Stimulated activated naive CD8-positive, alpha-beta T cell treated with anti-CD3 and anti-CD28 coated beads, Interleukin-15, Interleukin-2, amounts not matched to agents 100 ng/mL and 50 ng/mL, for 24 hours (primary cell): ENCODE measurements around the gene PMFBP1.

Experiments used
- H3K27ac Mint-ChIP-seq: one replicate; pipeline ENCODE4 v1.8.0; 2021; ENCODE audit warnings: mild to moderate bottlenecking, mixed read lengths
- H3K27me3 Mint-ChIP-seq: one replicate; pipeline ENCODE4 v1.8.0; 2021; ENCODE audit warnings: mixed read lengths
- H3K36me3 Mint-ChIP-seq: one replicate; pipeline ENCODE4 v1.8.0; 2021; ENCODE audit warnings: low read depth, mixed read lengths
- H3K4me1 Mint-ChIP-seq: one replicate; pipeline ENCODE4 v1.8.0; 2021; ENCODE audit warnings: low read depth, mixed read lengths
- H3K4me3 Mint-ChIP-seq: one replicate; pipeline ENCODE4 v1.8.0; 2021; ENCODE audit warnings: mild to moderate bottlenecking, mixed read lengths
- H3K9me3 Mint-ChIP-seq: one replicate; pipeline ENCODE4 v1.8.0; 2021; ENCODE audit warnings: mixed read lengths

PMFBP1 gene

GRCh38 chr16:72109300-72109699 lies 62.7 kb downstream of the PMFBP1 start:
- H3K27me3 Mint-ChIP-seq, result no peaks in the 10 kb centered on the region
- H3K4me1 Mint-ChIP-seq, result no peaks in the 10 kb centered on the region

GRCh38 chr16:72108353-72109102 lies 63.4 kb downstream of the PMFBP1 start:
- Mint-ChIP-seq H3K4me1 (no peaks in the 10 kb centered on the region), H3K9me3 (no peaks in the 10 kb centered on the region), H3K4me3 (no peak overlapping the region), H3K36me3 (peaks cover 76% of the 10 kb centered on the region), H3K27me3 (no peaks in the 10 kb centered on the region), H3K27ac (no peak overlapping the region)

More at GRCh38 chr16:72109300-72109699, 62.7 kb downstream of the PMFBP1 start:
- no peaks in the 10 kb centered on the region for H3K9me3 Mint-ChIP-seq
- no peak overlapping the region for H3K4me3 Mint-ChIP-seq
- H3K27ac Mint-ChIP-seq, result no peak overlapping the region
- H3K36me3 Mint-ChIP-seq, result peaks cover 74% of the 10 kb centered on the region

- peaks cover 83% of the 10 kb centered on the region for H3K36me3 Mint-ChIP-seq
- no peaks in the 10 kb centered on the region for H3K4me1 Mint-ChIP-seq
- no peak overlapping the region for H3K27ac Mint-ChIP-seq
- no peak overlapping the region for H3K4me3 Mint-ChIP-seq
- H3K27me3 Mint-ChIP-seq, result no peaks in the 10 kb centered on the region
- no peaks in the 10 kb centered on the region for H3K9me3 Mint-ChIP-seq
Measured at GRCh38 chr16:72107371-72107770, 64.6 kb downstream of the PMFBP1 start.

GRCh38 chr16:72105978-72106377 lies 66.0 kb downstream of the PMFBP1 start:
- Mint-ChIP-seq H3K9me3 (no peaks in the 10 kb centered on the region), H3K4me3 (no peak overlapping the region), H3K27ac (no peak overlapping the region), H3K27me3 (no peaks in the 10 kb centered on the region), H3K4me1 (no peaks in the 10 kb centered on the region), H3K36me3 (peaks cover 90% of the 10 kb centered on the region)

DNA sequence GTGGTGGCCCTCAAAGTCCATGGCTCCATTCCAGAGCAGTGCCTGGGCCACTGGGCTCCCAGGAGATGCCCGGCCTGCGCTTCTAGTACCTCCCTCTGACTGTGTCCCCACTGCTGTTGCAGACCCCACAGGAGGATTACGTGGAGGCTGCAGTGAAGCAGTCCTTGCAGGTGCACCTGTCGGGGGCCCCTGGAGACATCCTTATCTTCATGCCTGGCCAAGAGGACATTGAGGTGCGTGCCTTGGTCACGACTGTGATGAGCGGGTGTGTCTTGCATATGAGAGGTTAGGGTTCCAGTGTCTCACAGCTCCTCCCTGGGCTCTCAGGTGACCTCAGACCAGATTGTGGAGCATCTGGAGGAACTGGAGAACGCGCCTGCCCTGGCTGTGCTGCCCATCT lies 67.0 kb downstream of the PMFBP1 start:
- H3K27me3 Mint-ChIP-seq, result no peaks in the 10 kb centered on the region
- H3K4me3 Mint-ChIP-seq, result no peak overlapping the region
- H3K4me1 Mint-ChIP-seq, result no peaks in the 10 kb centered on the region
- H3K27ac Mint-ChIP-seq, result no peak overlapping the region
- H3K36me3 Mint-ChIP-seq, result peaks cover 87% of the 10 kb centered on the region
- no peaks in the 10 kb centered on the region for H3K9me3 Mint-ChIP-seq

GRCh38 chr16:72101195-72101594 lies 70.8 kb downstream of the PMFBP1 start:
- H3K27me3 Mint-ChIP-seq, result no peaks in the 10 kb centered on the region
- no peaks in the 10 kb centered on the region for H3K9me3 Mint-ChIP-seq
- peaks cover 86% of the 10 kb centered on the region for H3K36me3 Mint-ChIP-seq
- no peaks in the 10 kb centered on the region for H3K4me1 Mint-ChIP-seq
- no peak overlapping the region for H3K27ac Mint-ChIP-seq
- H3K4me3 Mint-ChIP-seq, result no peak overlapping the region

- H3K36me3 Mint-ChIP-seq, result peaks cover 80% of the 10 kb centered on the region
- no peaks in the 10 kb centered on the region for H3K27me3 Mint-ChIP-seq
- H3K27ac Mint-ChIP-seq, result no peak overlapping the region
- H3K4me3 Mint-ChIP-seq, result no peak overlapping the region
- peaks cover 14% of the 10 kb centered on the region for H3K4me1 Mint-ChIP-seq
- H3K9me3 Mint-ChIP-seq, result no peaks in the 10 kb centered on the region
Measured at GRCh38 chr16:72099377-72099818, 72.6 kb downstream of the PMFBP1 start.

GRCh38 chr16:72098936-72099335 lies 73.0 kb downstream of the PMFBP1 start:
- Mint-ChIP-seq H3K36me3 (peaks cover 75% of the 10 kb centered on the region), H3K4me3 (no peak overlapping the region), H3K4me1 (peaks cover 14% of the 10 kb centered on the region), H3K27ac (no peak overlapping the region), H3K9me3 (no peaks in the 10 kb centered on the region), H3K27me3 (no peaks in the 10 kb centered on the region)

- Mint-ChIP-seq H3K4me1 (peaks cover 42% of the 10 kb centered on the region), H3K27me3 (no peaks in the 10 kb centered on the region), H3K9me3 (no peaks in the 10 kb centered on the region), H3K27ac (peak overlapping the region; percentile 91), H3K36me3 (peaks cover 48% of the 10 kb centered on the region), H3K4me3 (peak overlapping the region; percentile 96)
Measured at GRCh38 chr16:72094266-72094610, 77.7 kb downstream of the PMFBP1 start.

GRCh38 chr16:72093448-72094265 lies 78.3 kb downstream of the PMFBP1 start, which contains the start of the genes DHX38 and TXNL4B:
Gene DHX38, plus strand, starts transcription at chr16:72093847. Its CDS starts 2,311 bp downstream, at chr16:72096158.
Gene TXNL4B, minus strand, starts transcription at chr16:72093620. Its CDS starts 2,871 bp downstream, at chr16:72090749.
- Mint-ChIP-seq H3K36me3 (peaks cover 48% of the 10 kb centered on the region), H3K4me3 (peak within 1 kb of the TSS; percentile 96), H3K9me3 (no peaks in the 10 kb centered on the region), H3K27me3 (no peaks in the 10 kb centered on the region), H3K4me1 (peaks cover 42% of the 10 kb centered on the region), H3K27ac (peak within 1 kb of the TSS; percentile 91)

DNA sequence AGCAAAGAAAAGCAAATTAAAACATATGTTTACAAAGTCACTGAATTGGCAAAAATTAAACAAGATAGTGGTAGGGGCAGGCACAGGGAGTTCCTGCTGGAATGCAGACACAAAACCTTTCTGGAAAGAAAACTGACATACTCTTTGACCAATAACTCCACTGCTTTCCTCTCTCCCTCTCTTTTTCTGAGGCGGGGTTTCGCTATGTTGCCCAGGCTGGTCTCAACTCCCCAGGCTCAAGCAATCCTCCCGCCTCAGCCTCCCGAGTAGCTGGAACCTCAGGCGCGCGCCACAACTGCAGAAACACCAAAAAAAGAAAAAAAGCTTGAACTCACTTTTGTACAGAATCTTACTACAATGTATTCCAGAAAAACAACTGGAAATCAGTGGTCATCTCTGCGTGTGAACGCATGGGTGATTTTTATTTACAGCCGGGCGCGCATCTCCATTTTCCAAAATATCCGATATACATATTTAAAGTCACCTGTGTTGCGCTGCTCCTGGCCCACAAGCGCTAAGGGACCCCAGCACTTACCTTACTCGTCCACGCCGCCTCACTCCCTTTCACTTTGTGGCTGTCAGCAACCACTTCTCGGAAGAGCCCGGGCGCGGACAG lies 79.0 kb downstream of the PMFBP1 start:
- peaks cover 42% of the 10 kb centered on the region for H3K4me1 Mint-ChIP-seq
- H3K36me3 Mint-ChIP-seq, result peaks cover 49% of the 10 kb centered on the region
- peak overlapping the region; percentile 91 for H3K27ac Mint-ChIP-seq
- H3K4me3 Mint-ChIP-seq, result peak overlapping the region; percentile 96
- H3K27me3 Mint-ChIP-seq, result no peaks in the 10 kb centered on the region
- H3K9me3 Mint-ChIP-seq, result no peaks in the 10 kb centered on the region

DNA sequence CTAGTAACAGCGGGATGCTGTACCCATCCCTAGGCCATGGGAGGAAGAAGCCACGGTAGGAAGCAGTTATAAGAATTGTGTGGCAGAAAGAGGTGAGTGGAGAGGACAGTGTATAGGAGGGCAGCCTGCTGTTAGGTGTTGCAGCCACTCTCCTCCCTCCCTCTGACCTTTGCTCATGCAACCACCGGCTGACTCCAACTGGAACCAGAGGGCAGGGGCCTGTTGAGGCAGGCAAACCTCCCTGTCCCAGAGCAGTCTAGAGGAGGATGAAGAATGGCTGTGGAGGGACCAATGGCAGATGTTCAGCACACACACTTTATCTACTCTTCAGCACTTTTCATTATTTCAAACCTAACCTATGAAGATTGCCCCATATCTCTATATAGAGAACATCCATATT lies 80.7 kb downstream of the PMFBP1 start:
- Mint-ChIP-seq H3K27ac (peak overlapping the region; percentile 32), H3K4me1 (peaks cover 42% of the 10 kb centered on the region), H3K36me3 (peaks cover 47% of the 10 kb centered on the region), H3K4me3 (peak overlapping the region; percentile 96), H3K9me3 (no peaks in the 10 kb centered on the region), H3K27me3 (no peaks in the 10 kb centered on the region)

- H3K4me3 Mint-ChIP-seq, result no peak overlapping the region
- H3K9me3 Mint-ChIP-seq, result peaks cover 10% of the 10 kb centered on the region
- no peaks in the 10 kb centered on the region for H3K27me3 Mint-ChIP-seq
- H3K36me3 Mint-ChIP-seq, result peaks cover 56% of the 10 kb centered on the region
- peaks cover 2% of the 10 kb centered on the region for H3K4me1 Mint-ChIP-seq
- no peak overlapping the region for H3K27ac Mint-ChIP-seq
Measured at GRCh38 chr16:72085002-72085401, 87.0 kb downstream of the PMFBP1 start.

DNA sequence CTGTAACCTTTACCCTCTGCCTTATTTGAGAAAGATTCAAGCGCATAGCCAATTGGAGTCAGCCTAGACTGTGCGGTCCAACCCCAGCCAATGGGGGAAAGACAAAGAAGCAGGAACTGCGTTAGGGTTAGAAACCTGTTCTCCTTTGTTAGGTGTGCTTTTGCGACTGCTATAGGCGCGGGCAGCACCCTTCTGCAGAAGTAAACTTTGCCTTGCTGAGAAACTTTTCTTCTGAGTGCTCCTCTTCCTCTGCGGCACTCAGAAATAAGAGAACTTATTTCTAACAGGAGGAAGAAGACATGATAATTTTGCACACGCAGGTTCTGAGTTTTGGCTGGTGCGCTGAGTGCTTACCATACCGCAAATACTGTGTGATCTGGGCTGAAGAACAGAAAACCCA lies 87.5 kb downstream of the PMFBP1 start:
- H3K4me1 Mint-ChIP-seq, result no peaks in the 10 kb centered on the region
- H3K36me3 Mint-ChIP-seq, result peaks cover 52% of the 10 kb centered on the region
- H3K4me3 Mint-ChIP-seq, result no peak overlapping the region
- H3K9me3 Mint-ChIP-seq, result peaks cover 10% of the 10 kb centered on the region
- H3K27me3 Mint-ChIP-seq, result no peaks in the 10 kb centered on the region
- H3K27ac Mint-ChIP-seq, result no peak overlapping the region
